Activated CD8-positive, alpha-beta memory T cell treated with anti-CD3 and anti-CD28 coated beads, Interleukin-2, amount 10 ng/mL, durations not matched to agents 7 days and 5 days (primary cell): ENCODE data around the gene KCND3. TPM values are rescaled to one million over a fixed set of nuclear protein-coding genes. Genes with fewer than 3 reads are reported as not detected.

Experiments
- ATAC-seq: fragments of 150-1000 bp; cut with Tn5 transposase; one replicate; pipeline ENCODE4 v1.10.0; 2021; ENCODE audit warnings: moderate library complexity
- CTCF ChIA-PET: fragments of 350-600 bp; sonication (Branson Sonifier 250); formaldehyde crosslinking; loops from one replicate; lab custom pipeline; 2021; ENCODE audit warnings: antibody characterized with exemption; lab: Charles Lee
- DNase-seq: peaks from one replicate; pipeline ENCODE4 v3.0.0-alpha.2; 2020
- H3K27ac Mint-ChIP-seq: one replicate; pipeline ENCODE4 v1.8.0; 2021; ENCODE audit warnings: mild to moderate bottlenecking, mixed read lengths
- H3K27me3 Mint-ChIP-seq: one replicate; pipeline ENCODE4 v1.8.0; 2021; ENCODE audit warnings: mixed read lengths
- H3K36me3 Mint-ChIP-seq: one replicate; pipeline ENCODE4 v1.8.0; 2021; ENCODE audit warnings: mild to moderate bottlenecking, mixed read lengths
- H3K4me1 Mint-ChIP-seq: one replicate; pipeline ENCODE4 v1.8.0; 2021; ENCODE audit warnings: mixed read lengths
- H3K4me3 Mint-ChIP-seq: one replicate; pipeline ENCODE4 v1.8.0; 2021; ENCODE audit warnings: mild to moderate bottlenecking, moderate library complexity, mixed read lengths
- H3K9me3 Mint-ChIP-seq: one replicate; pipeline ENCODE4 v1.8.0; 2022; ENCODE audit warnings: low read depth, mixed read lengths
- total RNA-seq, 2 experiments: library from RNA; stranded (reverse); gene quantifications; one replicate each; pipeline ENCODE4 v1.2.3, GENCODE V29; 2021

The KCND3 gene
- total RNA-seq, 2 experiments from 2014 or later = not detected

- DNase-seq (no peak), ATAC-seq (no peak)
- Mint-ChIP-seq H3K4me3 (no peak overlapping the region), H3K27me3 (peaks cover 23% of the 10 kb centered on the region), H3K36me3 (no peaks in the 10 kb centered on the region), H3K9me3 (no peaks in the 10 kb centered on the region), H3K27ac (no peak overlapping the region), H3K4me1 (peaks cover 5% of the 10 kb centered on the region)
- CTCF ChIA-PET = no interaction called here
Measured at GRCh38 chr1:111887875-111888274, 101.6 kb downstream of the KCND3 start.

- H3K4me3 Mint-ChIP-seq = no peak overlapping the region
- no peaks in the 10 kb centered on the region for H3K36me3 Mint-ChIP-seq
- peaks cover 24% of the 10 kb centered on the region for H3K27me3 Mint-ChIP-seq
- no peaks in the 10 kb centered on the region for H3K9me3 Mint-ChIP-seq
- no peak overlapping the region for H3K27ac Mint-ChIP-seq
- CTCF ChIA-PET = no interaction called here
- ATAC-seq = no peak
- DNase-seq = no peak
- peaks cover 5% of the 10 kb centered on the region for H3K4me1 Mint-ChIP-seq
Measured at GRCh38 chr1:111887385-111887784, 102.1 kb downstream of the KCND3 start.

- ATAC-seq (no peak), DNase-seq (no peak)
- H3K36me3 Mint-ChIP-seq = no peaks in the 10 kb centered on the region
- H3K27ac Mint-ChIP-seq = no peak overlapping the region
- peaks cover 5% of the 10 kb centered on the region for H3K4me1 Mint-ChIP-seq
- H3K9me3 Mint-ChIP-seq = no peaks in the 10 kb centered on the region
- no peak overlapping the region for H3K4me3 Mint-ChIP-seq
- CTCF ChIA-PET = no interaction called here
- H3K27me3 Mint-ChIP-seq = peaks cover 25% of the 10 kb centered on the region
Measured at GRCh38 chr1:111886741-111887140, 102.7 kb downstream of the KCND3 start.

- H3K4me3 Mint-ChIP-seq = no peak overlapping the region
- peaks cover 39% of the 10 kb centered on the region for H3K27me3 Mint-ChIP-seq
- H3K9me3 Mint-ChIP-seq = no peaks in the 10 kb centered on the region
- no peaks in the 10 kb centered on the region for H3K36me3 Mint-ChIP-seq
- H3K4me1 Mint-ChIP-seq = peaks cover 5% of the 10 kb centered on the region
- ATAC-seq (no peak), DNase-seq (no peak)
- H3K27ac Mint-ChIP-seq = no peak overlapping the region
- CTCF ChIA-PET = no interaction called here
Measured at GRCh38 chr1:111884772-111885443, 104.6 kb downstream of the KCND3 start.

- CTCF ChIA-PET = no interaction called here
- ATAC-seq (no peak), DNase-seq (no peak)
- no peaks in the 10 kb centered on the region for H3K4me1 Mint-ChIP-seq
- no peaks in the 10 kb centered on the region for H3K36me3 Mint-ChIP-seq
- H3K9me3 Mint-ChIP-seq = no peaks in the 10 kb centered on the region
- no peak overlapping the region for H3K4me3 Mint-ChIP-seq
- no peak overlapping the region for H3K27ac Mint-ChIP-seq
- H3K27me3 Mint-ChIP-seq = peaks cover 37% of the 10 kb centered on the region
Measured at GRCh38 chr1:111882986-111883560, 106.4 kb downstream of the KCND3 start.

- Mint-ChIP-seq H3K27me3 (peaks cover 33% of the 10 kb centered on the region), H3K4me3 (no peak overlapping the region), H3K36me3 (no peaks in the 10 kb centered on the region), H3K4me1 (no peaks in the 10 kb centered on the region), H3K9me3 (no peaks in the 10 kb centered on the region), H3K27ac (no peak overlapping the region)
- CTCF ChIA-PET = no interaction called here
- DNase-seq = no peak
- no peak for ATAC-seq
Measured at GRCh38 chr1:111882559-111882958, 106.9 kb downstream of the KCND3 start.

- no peak for ATAC-seq
- CTCF ChIA-PET = no interaction called here
Measured at GRCh38 chr1:111880881-111881837, 108.3 kb downstream of the KCND3 start.

GRCh38 chr1:111879081-111879480, 110.4 kb downstream of the KCND3 start:
- peaks cover 39% of the 10 kb centered on the region for H3K27me3 Mint-ChIP-seq
- H3K4me1 Mint-ChIP-seq = no peaks in the 10 kb centered on the region
- no peak overlapping the region for H3K4me3 Mint-ChIP-seq
- DNase-seq (no peak), ATAC-seq (no peak)
- CTCF ChIA-PET = no interaction called here
- H3K27ac Mint-ChIP-seq = no peak overlapping the region
- H3K9me3 Mint-ChIP-seq = no peaks in the 10 kb centered on the region
- H3K36me3 Mint-ChIP-seq = no peaks in the 10 kb centered on the region

More at GRCh38 chr1:111880881-111881837, 108.3 kb downstream of the KCND3 start:
- DNase-seq = no peak
- Mint-ChIP-seq H3K9me3 (no peaks in the 10 kb centered on the region), H3K4me1 (no peaks in the 10 kb centered on the region), H3K4me3 (no peak overlapping the region), H3K27me3 (peaks cover 28% of the 10 kb centered on the region), H3K27ac (no peak overlapping the region), H3K36me3 (no peaks in the 10 kb centered on the region)

GRCh38 chr1:111878649-111879048, 110.8 kb downstream of the KCND3 start:
- CTCF ChIA-PET = no interaction called here
- Mint-ChIP-seq H3K27ac (no peak overlapping the region), H3K4me3 (no peak overlapping the region), H3K9me3 (no peaks in the 10 kb centered on the region), H3K27me3 (peaks cover 39% of the 10 kb centered on the region), H3K4me1 (no peaks in the 10 kb centered on the region), H3K36me3 (no peaks in the 10 kb centered on the region)
- DNase-seq (no peak), ATAC-seq (no peak)

- no peaks in the 10 kb centered on the region for H3K9me3 Mint-ChIP-seq
- CTCF ChIA-PET = no interaction called here
- H3K36me3 Mint-ChIP-seq = no peaks in the 10 kb centered on the region
- no peaks in the 10 kb centered on the region for H3K4me1 Mint-ChIP-seq
- ATAC-seq (no peak), DNase-seq (no peak)
- no peak overlapping the region for H3K27ac Mint-ChIP-seq
- H3K4me3 Mint-ChIP-seq = no peak overlapping the region
- H3K27me3 Mint-ChIP-seq = peaks cover 36% of the 10 kb centered on the region
Measured at GRCh38 chr1:111878091-111878490, 111.4 kb downstream of the KCND3 start.

- no peak overlapping the region for H3K4me3 Mint-ChIP-seq
- ATAC-seq (no peak), DNase-seq (no peak)
- H3K9me3 Mint-ChIP-seq = no peaks in the 10 kb centered on the region
- H3K36me3 Mint-ChIP-seq = no peaks in the 10 kb centered on the region
- no peaks in the 10 kb centered on the region for H3K4me1 Mint-ChIP-seq
- CTCF ChIA-PET = no interaction called here
- H3K27ac Mint-ChIP-seq = no peak overlapping the region
- peaks cover 31% of the 10 kb centered on the region for H3K27me3 Mint-ChIP-seq
Measured at GRCh38 chr1:111876631-111877030, 112.8 kb downstream of the KCND3 start.

- H3K4me3 Mint-ChIP-seq = no peak overlapping the region
- CTCF ChIA-PET = no interaction called here
- H3K9me3 Mint-ChIP-seq = no peaks in the 10 kb centered on the region
- no peak overlapping the region for H3K27ac Mint-ChIP-seq
- no peaks in the 10 kb centered on the region for H3K4me1 Mint-ChIP-seq
- H3K36me3 Mint-ChIP-seq = no peaks in the 10 kb centered on the region
- DNase-seq (no peak), ATAC-seq (no peak)
- peaks cover 23% of the 10 kb centered on the region for H3K27me3 Mint-ChIP-seq
Measured at GRCh38 chr1:111875640-111876039, 113.8 kb downstream of the KCND3 start.

- CTCF ChIA-PET = no interaction called here
- no peaks in the 10 kb centered on the region for H3K4me1 Mint-ChIP-seq
- DNase-seq = no peak
- H3K27ac Mint-ChIP-seq = no peak overlapping the region
- ATAC-seq = no peak
- peaks cover 18% of the 10 kb centered on the region for H3K27me3 Mint-ChIP-seq
- no peak overlapping the region for H3K4me3 Mint-ChIP-seq
- H3K36me3 Mint-ChIP-seq = no peaks in the 10 kb centered on the region
- H3K9me3 Mint-ChIP-seq = no peaks in the 10 kb centered on the region
Measured at GRCh38 chr1:111873460-111874030, 115.9 kb downstream of the KCND3 start.
